ENCODE results near the gene CATSPER4. TPM values are rescaled to one million over a fixed set of nuclear protein-coding genes. Genes with fewer than 3 reads are reported as not detected.

CATSPER4 gene
- total RNA-seq, result not detected

- no peak for ATAC-seq (ENCODE audit: insufficient number of reproducible peaks, low FRiP score, low read depth)
- Histone ChIP-seq H3K36me3 (no peaks in the 10 kb centered on the region), H3K27ac (no peak within 1 kb of the TSS), H3K27me3 (replicated peaks; ENCODE audit: insufficient read depth) (no peaks in the 10 kb centered on the region), H3K4me3 (no peak within 1 kb of the TSS), H3K4me1 (ENCODE audit: control insufficient read depth in 1 of 2, low read depth in 2 of 2) (no peaks in the 10 kb centered on the region), H3K9me3 (no peaks in the 10 kb centered on the region)
- DNase-seq (ENCODE audit: low spot score), result no peak
- TF ChIP-seq CTCF (IDR thresholded peaks at IDR 0.05), result no peak
Measured at GRCh38 chr1:26190373-26190987, at the start of gene CATSPER4. TSS of gene CATSPER4 (plus strand) at chr1:26190602. CDS start at chr1:26190628, 26 bp downstream.

DNA sequence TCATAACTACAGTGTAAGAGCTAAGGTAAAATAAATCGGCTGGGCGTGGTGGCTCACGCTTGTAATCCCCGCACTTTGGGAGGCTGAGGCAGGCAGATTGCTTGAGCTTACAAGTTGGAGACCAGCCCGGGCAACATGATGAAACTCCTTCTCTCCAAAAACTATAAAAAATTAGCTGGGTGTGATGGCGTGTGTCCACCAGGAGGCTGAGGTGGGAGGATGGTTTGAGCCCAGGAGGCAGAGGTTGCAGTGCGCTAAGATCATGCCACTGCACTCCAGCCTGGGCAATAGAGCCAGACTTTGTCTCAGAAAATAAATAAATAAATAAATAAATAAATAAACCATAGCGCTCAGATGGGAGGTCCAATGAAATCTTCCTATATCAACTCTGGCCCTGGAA, 48.2 kb upstream of the CATSPER4 start:
- ATAC-seq (ENCODE audit: insufficient number of reproducible peaks, low FRiP score, low read depth) (no peak), DNase-seq (ENCODE audit: low spot score) (no peak)
- no peak for TF ChIP-seq CTCF (IDR thresholded peaks at IDR 0.05)
- Histone ChIP-seq H3K27me3 (replicated peaks; ENCODE audit: insufficient read depth) (no peaks in the 10 kb centered on the region), H3K9me3 (no peaks in the 10 kb centered on the region), H3K36me3 (no peaks in the 10 kb centered on the region), H3K4me3 (peak overlapping the region; percentile 31), H3K4me1 (ENCODE audit: control insufficient read depth in 1 of 2, low read depth in 2 of 2) (no peaks in the 10 kb centered on the region), H3K27ac (no peak overlapping the region)

GRCh38 chr1:26145041-26145959, 45.1 kb upstream of the CATSPER4 start:
- no peaks in the 10 kb centered on the region for H3K27me3 ChIP-seq (replicated peaks; ENCODE audit: insufficient read depth)
- no peaks in the 10 kb centered on the region for H3K36me3 ChIP-seq
- no peaks in the 10 kb centered on the region for H3K9me3 ChIP-seq
- ATAC-seq (ENCODE audit: insufficient number of reproducible peaks, low FRiP score, low read depth) (peak; percentile 50), DNase-seq (ENCODE audit: low spot score) (no peak)
- no peak overlapping the region for H3K4me3 ChIP-seq
- no peaks in the 10 kb centered on the region for H3K4me1 ChIP-seq (ENCODE audit: control insufficient read depth in 1 of 2, low read depth in 2 of 2)
- peak; percentile 72 for TF ChIP-seq CTCF (IDR thresholded peaks at IDR 0.05)
- H3K27ac ChIP-seq, result no peak overlapping the region

DNA sequence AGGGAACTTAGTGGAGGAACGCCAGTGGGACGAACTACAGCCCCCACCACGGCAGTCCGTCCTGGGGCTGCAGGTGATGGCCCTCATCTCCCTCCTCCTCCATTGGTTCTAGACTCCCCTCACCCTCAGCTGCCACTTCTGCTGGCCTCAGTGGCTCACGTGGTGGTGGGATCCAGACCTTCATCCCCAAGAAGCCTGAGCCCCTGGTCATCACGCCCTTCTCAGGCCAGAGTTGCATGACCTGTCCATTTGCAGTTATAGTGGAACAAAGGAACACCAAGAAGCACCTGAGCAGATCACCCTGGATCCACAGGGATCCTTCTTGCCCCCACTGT, 44.5 kb upstream of the CATSPER4 start:
- H3K4me1 ChIP-seq (ENCODE audit: control insufficient read depth in 1 of 2, low read depth in 2 of 2), result no peaks in the 10 kb centered on the region
- no peak overlapping the region for H3K4me3 ChIP-seq
- no peak overlapping the region for H3K27ac ChIP-seq
- DNase-seq (ENCODE audit: low spot score) (no peak), ATAC-seq (ENCODE audit: insufficient number of reproducible peaks, low FRiP score, low read depth) (no peak)
- no peaks in the 10 kb centered on the region for H3K27me3 ChIP-seq (replicated peaks; ENCODE audit: insufficient read depth)
- no peaks in the 10 kb centered on the region for H3K9me3 ChIP-seq
- no peak for TF ChIP-seq CTCF (IDR thresholded peaks at IDR 0.05)
- H3K36me3 ChIP-seq, result no peaks in the 10 kb centered on the region

GRCh38 chr1:26148887-26149286, 41.5 kb upstream of the CATSPER4 start:
- Histone ChIP-seq H3K9me3 (no peaks in the 10 kb centered on the region), H3K27ac (no peak overlapping the region), H3K4me1 (ENCODE audit: control insufficient read depth in 1 of 2, low read depth in 2 of 2) (no peaks in the 10 kb centered on the region), H3K4me3 (no peak overlapping the region), H3K36me3 (no peaks in the 10 kb centered on the region), H3K27me3 (replicated peaks; ENCODE audit: insufficient read depth) (no peaks in the 10 kb centered on the region)
- no peak for TF ChIP-seq CTCF (IDR thresholded peaks at IDR 0.05)
- ATAC-seq (ENCODE audit: insufficient number of reproducible peaks, low FRiP score, low read depth) (no peak), DNase-seq (ENCODE audit: low spot score) (no peak)

All from thoracic aorta (tissue), 2 donors.